GM19240 (cell line): ENCODE measurements around the gene NHS.
"Not testable (repeated sequence)": the region's sequence is repeated elsewhere in the genome, so short reads cannot be mapped to it uniquely, and the experiment has no call there.

Experiments
- DNase-seq: peaks from one replicate; pipeline ENCODE4 v3.0.0; 2011; ENCODE audit warnings: low spot score; ENCODE audit not compliant: insufficient read length

NHS gene

GRCh38 chrX:17446269-17446668, 71.3 kb downstream of the NHS start:
- not testable (repeated sequence) for DNase-seq

- DNase-seq, result no peak
These were observed 73.2 kb downstream of the NHS start for GRCh38 chrX:17448188-17448587.

- no peak for DNase-seq
These were observed 74.9 kb downstream of the NHS start for GRCh38 chrX:17449866-17450265.

- no peak for DNase-seq
These were observed 78.8 kb downstream of the NHS start for GRCh38 chrX:17453788-17454187.

- DNase-seq, result no peak
These were observed 81.5 kb downstream of the NHS start for GRCh38 chrX:17456526-17456925.

GRCh38 chrX:17459008-17459611, 84.1 kb downstream of the NHS start:
- DNase-seq, result no peak

GRCh38 chrX:17459661-17460060, 84.7 kb downstream of the NHS start:
- DNase-seq, result no peak

GRCh38 chrX:17462881-17463280, 87.9 kb downstream of the NHS start:
- no peak for DNase-seq

- no peak for DNase-seq
These were observed 89.2 kb downstream of the NHS start for GRCh38 chrX:17464194-17464593.

- DNase-seq, result no peak
These were observed 90.2 kb downstream of the NHS start for GRCh38 chrX:17465201-17465600.

GRCh38 chrX:17465802-17466201, 90.8 kb downstream of the NHS start:
- DNase-seq, result no peak

GRCh38 chrX:17470136-17470535, 95.1 kb downstream of the NHS start:
- DNase-seq, result no peak

GRCh38 chrX:17471121-17471520, 96.1 kb downstream of the NHS start:
- DNase-seq, result no peak

GRCh38 chrX:17471861-17472260, 96.9 kb downstream of the NHS start:
- no peak for DNase-seq

- no peak for DNase-seq
These were observed 97.4 kb downstream of the NHS start for GRCh38 chrX:17472424-17472823.

- DNase-seq, result no peak
These were observed 98.0 kb downstream of the NHS start for GRCh38 chrX:17473021-17473420.

GRCh38 chrX:17474892-17475291, 99.9 kb downstream of the NHS start:
- no peak for DNase-seq

GRCh38 chrX:17475449-17476217, 100.6 kb downstream of the NHS start:
- DNase-seq, result no peak

GRCh38 chrX:17476411-17476810, 101.4 kb downstream of the NHS start:
- DNase-seq, result no peak

- no peak for DNase-seq
These were observed 106.1 kb downstream of the NHS start for GRCh38 chrX:17481086-17481485.

GRCh38 chrX:17484592-17484991, 109.6 kb downstream of the NHS start:
- no peak for DNase-seq

- DNase-seq, result no peak
These were observed 110.4 kb downstream of the NHS start for GRCh38 chrX:17485391-17485790.

- no peak for DNase-seq
These were observed 113.0 kb downstream of the NHS start for GRCh38 chrX:17488036-17488435.
